BJ (cell line): ENCODE data around the gene NAP1L1. TPM values are rescaled to one million over a fixed set of nuclear protein-coding genes. Genes with fewer than 3 reads are reported as not detected.

Experiments
- CTCF ChIA-PET: fragments of 350-600 bp; formaldehyde crosslinking; extraction: SDS; loops from one replicate; lab custom pipeline; 2021; ENCODE audit warnings: antibody characterized with exemption, inconsistent platforms; lab: Yijun Ruan, JAX
- POLR2A ChIA-PET: fragments of 300-600 bp; sonication (Branson Sonifier 250); formaldehyde crosslinking; extraction: SDS; loops from one replicate; lab custom pipeline; 2021; ENCODE audit warnings: antibody characterized with exemption; lab: Charles Lee
- DNase-seq: peaks from one replicate; pipeline ENCODE4 v3.0.0-alpha.2; 2011; ENCODE audit warnings: low read depth
- H3K27me3 ChIP-seq: 2 replicates; pipeline ENCODE4 v1.6.0; 2011; ENCODE audit warnings: low read length; ENCODE audit not compliant: control insufficient read depth, insufficient read depth
- H3K36me3 ChIP-seq: 2 replicates; pipeline ENCODE4 v1.5.1; 2011; ENCODE audit warnings: low read length; ENCODE audit not compliant: control insufficient read depth, insufficient read depth
- H3K4me3 ChIP-seq: 2 replicates; pipeline ENCODE4 v1.5.1; 2011; ENCODE audit warnings: low read depth, mild to moderate bottlenecking, control low read depth, low read length
- CTCF ChIP-seq: IDR thresholded peaks from 2 replicates; pipeline ENCODE4 v1.5.1; 2011; ENCODE audit warnings: low read depth, mild to moderate bottlenecking, control low read depth, inconsistent platforms, low read length, moderate library complexity; ENCODE audit not compliant: insufficient read depth
- polyA plus RNA-seq: library from polyadenylated mRNA; depleted of rRNA; stranded (reverse); fragments of >200 nt; gene quantifications from 2 replicates; pipeline ENCODE4 v1.2.3, GENCODE V29; 2011

NAP1L1 gene
- polyA plus RNA-seq, 1 experiment: 111 TPM

GRCh38 chr12:76072568-76072967, 11.9 kb downstream of the NAP1L1 start:
- POLR2A ChIA-PET: no interaction called here
- no peaks in the 10 kb centered on the region for H3K36me3 ChIP-seq

GRCh38 chr12:76069339-76069738, 15.1 kb downstream of the NAP1L1 start:
- Histone ChIP-seq H3K4me3 (no peak overlapping the region), H3K36me3 (no peaks in the 10 kb centered on the region; the same call in 1 of the 2 replicates), H3K27me3 (no peaks in the 10 kb centered on the region)
- ChIA-PET POLR2A (no interaction called here), CTCF (no interaction called here)
- no peak for TF ChIP-seq CTCF
- DNase-seq: no peak

More at GRCh38 chr12:76072568-76072967, 11.9 kb downstream of the NAP1L1 start:
- no peak overlapping the region for H3K4me3 ChIP-seq
- no peak for TF ChIP-seq CTCF
- CTCF ChIA-PET: no interaction called here
- H3K27me3 ChIP-seq: no peaks in the 10 kb centered on the region
- no peak for DNase-seq

DNA sequence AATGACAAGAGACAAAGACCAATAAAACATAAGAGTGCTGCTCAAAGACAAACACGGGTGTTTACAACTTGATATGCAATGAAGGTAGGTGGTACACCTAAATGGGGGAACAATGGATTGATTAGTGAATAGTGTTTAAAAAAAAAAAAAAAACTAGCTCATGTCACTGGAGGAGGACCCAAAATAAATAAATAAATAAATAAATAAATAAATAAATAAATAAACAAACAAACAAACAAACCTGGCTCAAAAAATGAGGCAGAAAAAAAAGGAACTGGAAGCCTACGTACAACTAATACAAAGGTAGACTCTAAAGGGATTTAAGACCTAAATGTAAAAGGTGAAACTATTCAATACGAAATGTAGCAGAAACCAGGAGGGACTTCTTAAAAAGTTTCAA, 18.6 kb downstream of the NAP1L1 start:
- ChIA-PET CTCF (no interaction called here), POLR2A (interaction anchor here (0.7 kb wide), 2 partner anchors 189 to 494 kb away, joined by 3 read pairs; partner anchors contain the start of gene OSBPL8)
- no peak for TF ChIP-seq CTCF
- H3K4me3 ChIP-seq: no peak overlapping the region
- H3K36me3 ChIP-seq: peaks cover 2% of the 10 kb centered on the region
- no peak for DNase-seq
- H3K27me3 ChIP-seq: no peaks in the 10 kb centered on the region

- Histone ChIP-seq H3K4me3 (no peak overlapping the region), H3K27me3 (no peaks in the 10 kb centered on the region), H3K36me3 (peaks cover 2% of the 10 kb centered on the region)
- POLR2A ChIA-PET: no interaction called here
- CTCF ChIA-PET: no interaction called here
- no peak for TF ChIP-seq CTCF
- no peak for DNase-seq
Measured at GRCh38 chr12:76064904-76065303, 19.6 kb downstream of the NAP1L1 start.

DNA sequence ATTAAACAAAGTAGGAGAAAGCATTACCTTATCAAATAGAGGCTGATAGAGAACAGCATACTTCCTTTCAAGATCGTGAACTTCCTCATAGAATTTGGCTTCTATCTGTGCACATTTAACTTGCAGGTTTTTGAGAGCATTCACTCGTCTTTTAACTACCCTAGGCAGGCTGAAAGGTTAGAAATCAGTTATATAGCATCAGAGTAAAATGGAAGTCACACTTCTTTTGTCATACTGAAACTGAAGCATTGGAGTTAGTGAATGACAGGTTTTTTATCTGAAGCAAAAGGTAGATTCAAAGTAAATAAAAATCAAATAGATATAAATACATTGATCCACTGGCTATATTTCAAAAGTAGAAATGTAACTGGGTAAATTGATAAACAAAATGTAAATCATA, 24.4 kb downstream of the NAP1L1 start:
- no peak for TF ChIP-seq CTCF
- POLR2A ChIA-PET: no interaction called here
- H3K4me3 ChIP-seq: no peak overlapping the region
- H3K36me3 ChIP-seq: peaks cover 7% of the 10 kb centered on the region
- CTCF ChIA-PET: no interaction called here
- DNase-seq: no peak
- H3K27me3 ChIP-seq: no peaks in the 10 kb centered on the region
